ENCODE data around the gene BICC1. TPM values are rescaled to one million over a fixed set of nuclear protein-coding genes. Genes with fewer than 3 reads are reported as not detected.

The BICC1 gene
- total and polyA plus RNA-seq, 2 of the 8 experiments (the other 6 are each of a cell fraction or from before 2014, with no cell fraction given) = 0.20 to 0.73 TPM

- Histone ChIP-seq H3K4me3 (ENCODE audit: extremely low read depth in 1 of 4, insufficient read depth in 2 of 4, low read depth in 3 of 4, low read length in 4 of 4) (no peak overlapping the region), H4K91ac (replicated peaks; ENCODE audit: insufficient read length, low read length) (no peak overlapping the region), H3K79me1 (ENCODE audit: low read depth, low read length) (no peaks in the 10 kb centered on the region), H2BK20ac (ENCODE audit: low read length) (no peak overlapping the region), H2BK120ac (replicated peaks; ENCODE audit: low read depth, low read length) (no peak overlapping the region), H4K8ac (ENCODE audit: extremely low read depth, insufficient read depth, low read length) (no peak overlapping the region), H4K5ac (ENCODE audit: insufficient read length, low read depth, low read length) (no peak overlapping the region), H3K27me3 (replicated peaks in 1 of 4; ENCODE audit: control insufficient read depth in 3 of 4, extremely low read depth in 1 of 4, insufficient read depth in 3 of 4, low read length in 3 of 4) (no peaks in the 10 kb centered on the region), H2BK5ac (ENCODE audit: low read depth, low read length) (no peak overlapping the region), H3K23me2 (ENCODE audit: low read depth, low read length) (no peaks in the 10 kb centered on the region), H3K23ac (ENCODE audit: insufficient read length) (no peak overlapping the region), H3K4me1 (replicated peaks in 1 of 4; ENCODE audit: control insufficient read depth in 3 of 4, insufficient read depth in 4 of 4, low read length in 3 of 4) (peaks cover 0 to 2% (median 0%) of the 10 kb centered on the region in 4 experiments; a peak in 1 of 7 replicates), H4K20me1 (replicated peaks in 1 of 2; ENCODE audit: control insufficient read depth in 1 of 2, insufficient read depth in 2 of 2, low read length in 2 of 2) (no peaks in the 10 kb centered on the region), H3K18ac (ENCODE audit: extremely low read depth, low read length) (no peak overlapping the region), H2BK15ac (ENCODE audit: low read length) (no peak overlapping the region), H3K14ac (ENCODE audit: insufficient read length) (no peak overlapping the region), H3K79me2 (ENCODE audit: control insufficient read depth in 1 of 2, insufficient read depth in 2 of 2, low read length in 2 of 2) (no peaks in the 10 kb centered on the region), H2BK12ac (ENCODE audit: low read depth, low read length) (no peak overlapping the region), H3K4ac (replicated peaks; ENCODE audit: insufficient read length, low read depth, low read length) (no peak overlapping the region), H2AFZ (ENCODE audit: low read length) (no peak overlapping the region), H3K4me2 (ENCODE audit: insufficient read depth in 1 of 2, low read depth in 2 of 2, low read length in 2 of 2) (no peak overlapping the region), H3K56ac (replicated peaks; ENCODE audit: insufficient read length, low read depth, low read length) (no peak overlapping the region), H2AK5ac (ENCODE audit: low read depth, low read length) (no peak overlapping the region), H3K9me3 (ENCODE audit: insufficient read depth in 2 of 2, low read depth in 1 of 2, low read length in 1 of 2) (no peaks in the 10 kb centered on the region), H3K9ac (replicated peaks in 1 of 4; ENCODE audit: extremely low read depth in 1 of 4, low read depth in 3 of 4, low read length in 3 of 4) (no peak overlapping the region), H3K27ac (ENCODE audit: low read depth, low read length) (no peak overlapping the region), H3K36me3 (ENCODE audit: control insufficient read depth in 2 of 4, insufficient read depth in 4 of 4, low read length in 3 of 4) (no peaks in the 10 kb centered on the region)
- 88% methylated on average over 3 of the region's 3 CpGs; no CpG with 5 or more reads in 1 of the 2 experiments for WGBS, 2 experiments (ENCODE audit: extremely low coverage in 1 of 2, insufficient coverage in 1 of 2, insufficient read length in 1 of 2, insufficient replicate concordance in 2 of 2, low coverage in 1 of 2, low lambda C conversion rate in 2 of 2, missing lambda C conversion rate in 1 of 2)
- POLR2A ChIA-PET (ENCODE audit: partially characterized antibody) = no interaction called here
- DNase-seq (ENCODE audit: low read depth in 1 of 2, low spot score in 2 of 2) = no peak
- CTCF ChIA-PET (ENCODE audit: partially characterized antibody) = interaction anchor here (1.9 kb wide), 1 partner anchor 9 kb away, joined by 8 read pairs; no protein-coding TSS in a partner anchor
- FAIRE-seq = no peak
- TF ChIP-seq SP1 (IDR thresholded peaks at IDR 0.05; ENCODE audit: low read depth, low read length) (no peak), NRF1 (IDR thresholded peaks at IDR 0.05; ENCODE audit: low read depth, low read length) (no peak), USF2 (IDR thresholded peaks at IDR 0.05; ENCODE audit: low read length) (no peak), SP2 (IDR thresholded peaks at IDR 0.05; ENCODE audit: low read length) (no peak), RNF2 (IDR thresholded peaks at IDR 0.05; ENCODE audit: borderline replicate concordance, low read depth, low read length, missing control alignments, poor library complexity, severe bottlenecking) (no peak), SIN3A (conservative IDR thresholded peaks at IDR 0.05 in 1 of 2, IDR thresholded peaks at IDR 0.05 in 1 of 2; ENCODE audit: low read depth in 1 of 2, low read length in 2 of 2) (no peak), CTCF (IDR thresholded peaks at IDR 0.05; ENCODE audit: control extremely low read depth in 1 of 3, insufficient read depth in 1 of 3, low read depth in 1 of 3, low read length in 3 of 3) (no peak), SIX5 (IDR thresholded peaks at IDR 0.05; ENCODE audit: low read depth, low read length) (no peak), MAFK (IDR thresholded peaks at IDR 0.05; ENCODE audit: low read depth, low read length) (no peak), TAF7 (optimal IDR thresholded peaks at IDR 0.05; ENCODE audit: borderline replicate concordance, low read depth, low read length) (no peak)
Observed at GRCh38 chr10:58473976-58474375, 38.7 kb upstream of the BICC1 start.
